GM23338 (cell line): ENCODE data around the gene STK39.

Source experiments
- CREB1 ChIP-seq: fragments of 250-450 bp; sonication (Bioruptor Pico); IDR thresholded peaks from 2 replicates; pipeline ENCODE4 v1.5.0; 2020; ENCODE audit warnings: low read depth, mild to moderate bottlenecking, moderate library complexity
- ETS1 ChIP-seq: IDR thresholded peaks from 2 replicates; pipeline ENCODE4 v1.6.1; 2016; ENCODE audit warnings: antibody characterized with exemption
- EZH2 ChIP-seq: fragments of 200-600 bp; sonication (generic); IDR thresholded peaks from one replicate; pipeline ENCODE4 v1.8.0; 2017; ENCODE audit warnings: antibody characterized with exemption, mild to moderate bottlenecking, low read depth; ENCODE audit not compliant: unreplicated experiment
- EZH2phosphoT487 ChIP-seq: fragments of 200-600 bp; sonication (generic); IDR thresholded peaks from one replicate; pipeline ENCODE4 v1.8.1; 2018; ENCODE audit warnings: antibody characterized with exemption; ENCODE audit not compliant: unreplicated experiment
- JUNB ChIP-seq: IDR thresholded peaks from one replicate; pipeline ENCODE4 v1.6.1; 2016; ENCODE audit warnings: antibody characterized with exemption; ENCODE audit not compliant: unreplicated experiment
- NANOG ChIP-seq: IDR thresholded peaks from 2 replicates; pipeline ENCODE4 v1.6.1; 2016; ENCODE audit warnings: antibody characterized with exemption, borderline replicate concordance
- POLR2AphosphoS5 ChIP-seq: IDR thresholded peaks from 2 replicates; pipeline ENCODE4 v1.6.1; 2016; ENCODE audit warnings: antibody characterized with exemption, low read depth
- ZNF114 ChIP-seq: fragments of 250-450 bp; sonication (Bioruptor Pico); IDR thresholded peaks from 2 replicates; pipeline ENCODE4 v1.5.0; 2020; ENCODE audit warnings: mild to moderate bottlenecking, moderate library complexity
- TF ChIP-seq, protein P1 (sequence below), 2 experiments: fragments of 200-600 bp in 1 of 2; sonication (generic) in 1 of 2; conservative IDR thresholded peaks; 2 replicates each; pipeline versions ENCODE4 v1.5.1 to v1.6.1; 2016 to 2017; ENCODE audit warnings: antibody characterized with exemption in 2 of 2, low read depth in 2 of 2, mild to moderate bottlenecking in 2 of 2, moderate library complexity in 1 of 2
- TF ChIP-seq, protein P2 (sequence below): IDR thresholded peaks from one replicate; pipeline ENCODE4 v1.6.1; 2018; ENCODE audit warnings: antibody characterized with exemption; ENCODE audit not compliant: unreplicated experiment

DNA sequence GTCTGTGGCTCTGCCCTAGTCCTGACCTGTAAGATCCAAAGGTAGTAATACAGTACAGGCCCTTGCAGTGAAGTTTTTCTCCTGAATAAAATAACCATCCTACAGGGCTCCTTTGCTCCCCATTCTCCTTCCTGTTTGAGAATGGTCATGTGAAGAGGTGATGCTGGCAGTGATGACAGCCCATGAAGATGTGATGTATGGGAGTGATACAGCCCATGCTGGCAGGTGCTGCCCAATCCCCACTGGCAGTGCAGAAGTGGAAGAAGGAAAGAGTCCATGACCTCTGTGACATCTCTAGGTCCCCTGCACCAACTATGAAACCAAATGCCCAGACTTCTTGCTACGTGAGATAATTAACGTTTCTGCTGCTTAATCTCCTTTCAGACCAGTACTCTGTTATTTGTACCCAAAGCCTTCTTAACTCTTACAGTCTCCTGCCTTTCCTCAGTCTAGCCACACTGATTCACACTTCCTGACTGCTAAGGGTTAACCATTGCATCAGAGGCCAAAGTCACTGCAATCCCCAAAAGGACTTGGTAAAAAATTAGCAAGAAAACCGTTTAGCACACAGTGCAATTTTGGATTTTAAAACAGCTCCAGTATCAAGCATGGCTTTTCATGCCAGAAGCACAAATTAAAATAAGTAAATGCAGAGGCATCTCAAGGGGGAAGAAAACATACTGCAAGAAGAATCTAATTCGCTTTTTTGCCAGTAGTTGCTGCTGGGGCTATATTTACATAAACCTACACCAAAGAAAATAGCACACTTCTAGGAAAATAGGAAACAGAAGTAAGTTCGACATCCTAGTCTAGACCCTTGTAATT is 98.0 kb downstream of the STK39 start:
- TF ChIP-seq, protein P1, sequence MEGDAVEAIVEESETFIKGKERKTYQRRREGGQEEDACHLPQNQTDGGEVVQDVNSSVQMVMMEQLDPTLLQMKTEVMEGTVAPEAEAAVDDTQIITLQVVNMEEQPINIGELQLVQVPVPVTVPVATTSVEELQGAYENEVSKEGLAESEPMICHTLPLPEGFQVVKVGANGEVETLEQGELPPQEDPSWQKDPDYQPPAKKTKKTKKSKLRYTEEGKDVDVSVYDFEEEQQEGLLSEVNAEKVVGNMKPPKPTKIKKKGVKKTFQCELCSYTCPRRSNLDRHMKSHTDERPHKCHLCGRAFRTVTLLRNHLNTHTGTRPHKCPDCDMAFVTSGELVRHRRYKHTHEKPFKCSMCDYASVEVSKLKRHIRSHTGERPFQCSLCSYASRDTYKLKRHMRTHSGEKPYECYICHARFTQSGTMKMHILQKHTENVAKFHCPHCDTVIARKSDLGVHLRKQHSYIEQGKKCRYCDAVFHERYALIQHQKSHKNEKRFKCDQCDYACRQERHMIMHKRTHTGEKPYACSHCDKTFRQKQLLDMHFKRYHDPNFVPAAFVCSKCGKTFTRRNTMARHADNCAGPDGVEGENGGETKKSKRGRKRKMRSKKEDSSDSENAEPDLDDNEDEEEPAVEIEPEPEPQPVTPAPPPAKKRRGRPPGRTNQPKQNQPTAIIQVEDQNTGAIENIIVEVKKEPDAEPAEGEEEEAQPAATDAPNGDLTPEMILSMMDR (conservative IDR thresholded peaks at IDR 0.05; ENCODE audit: low read depth in 2 of 2) = no peak
- TF ChIP-seq EZH2 (no peak), POLR2AphosphoS5 (no peak), CREB1 (no peak), ZNF114 (CRISPR knock-in tag) (no peak), EZH2phosphoT487 (no peak), JUNB (no peak), ETS1 (no peak), NANOG (no peak)
- TF ChIP-seq, protein P2, sequence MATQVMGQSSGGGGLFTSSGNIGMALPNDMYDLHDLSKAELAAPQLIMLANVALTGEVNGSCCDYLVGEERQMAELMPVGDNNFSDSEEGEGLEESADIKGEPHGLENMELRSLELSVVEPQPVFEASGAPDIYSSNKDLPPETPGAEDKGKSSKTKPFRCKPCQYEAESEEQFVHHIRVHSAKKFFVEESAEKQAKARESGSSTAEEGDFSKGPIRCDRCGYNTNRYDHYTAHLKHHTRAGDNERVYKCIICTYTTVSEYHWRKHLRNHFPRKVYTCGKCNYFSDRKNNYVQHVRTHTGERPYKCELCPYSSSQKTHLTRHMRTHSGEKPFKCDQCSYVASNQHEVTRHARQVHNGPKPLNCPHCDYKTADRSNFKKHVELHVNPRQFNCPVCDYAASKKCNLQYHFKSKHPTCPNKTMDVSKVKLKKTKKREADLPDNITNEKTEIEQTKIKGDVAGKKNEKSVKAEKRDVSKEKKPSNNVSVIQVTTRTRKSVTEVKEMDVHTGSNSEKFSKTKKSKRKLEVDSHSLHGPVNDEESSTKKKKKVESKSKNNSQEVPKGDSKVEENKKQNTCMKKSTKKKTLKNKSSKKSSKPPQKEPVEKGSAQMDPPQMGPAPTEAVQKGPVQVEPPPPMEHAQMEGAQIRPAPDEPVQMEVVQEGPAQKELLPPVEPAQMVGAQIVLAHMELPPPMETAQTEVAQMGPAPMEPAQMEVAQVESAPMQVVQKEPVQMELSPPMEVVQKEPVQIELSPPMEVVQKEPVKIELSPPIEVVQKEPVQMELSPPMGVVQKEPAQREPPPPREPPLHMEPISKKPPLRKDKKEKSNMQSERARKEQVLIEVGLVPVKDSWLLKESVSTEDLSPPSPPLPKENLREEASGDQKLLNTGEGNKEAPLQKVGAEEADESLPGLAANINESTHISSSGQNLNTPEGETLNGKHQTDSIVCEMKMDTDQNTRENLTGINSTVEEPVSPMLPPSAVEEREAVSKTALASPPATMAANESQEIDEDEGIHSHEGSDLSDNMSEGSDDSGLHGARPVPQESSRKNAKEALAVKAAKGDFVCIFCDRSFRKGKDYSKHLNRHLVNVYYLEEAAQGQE = no peak
